ENCODE data around the gene TMEM106C.

TMEM106C gene

GRCh38 chr12:47963340-47964040, at the start of gene TMEM106C:
Gene TMEM106C, plus strand, starts transcription at chr12:47963596. Its CDS starts 641 bp downstream, at chr12:47964237.
- peak; percentile 89 to 90 for DNase-seq (ENCODE audit: low read depth in 2 of 2)

GRCh38 chr12:47920913-47921312, 42.5 kb upstream of the TMEM106C start:
- DNase-seq (ENCODE audit: low read depth in 2 of 2): no peak

DNA sequence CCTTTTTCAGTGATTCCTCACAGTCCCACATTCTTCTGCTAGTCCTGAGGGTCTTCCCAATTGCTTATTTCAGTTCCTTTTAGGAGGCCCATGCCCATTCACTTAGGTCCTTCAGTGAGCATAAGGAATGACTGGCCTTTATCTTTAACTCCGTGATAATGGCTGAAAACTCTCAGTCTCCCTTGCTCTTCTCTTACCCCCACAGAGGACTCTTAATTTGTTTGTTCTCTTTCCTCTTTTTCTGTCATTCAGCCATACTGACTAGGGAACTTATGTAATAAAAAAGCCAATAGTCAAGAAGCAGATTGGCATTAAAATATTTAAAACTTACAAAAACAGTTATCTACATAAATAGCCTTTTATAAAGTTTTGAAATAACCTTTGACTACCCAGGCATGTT, 41.5 kb upstream of the TMEM106C start:
- no peak for DNase-seq (ENCODE audit: low read depth in 2 of 2)

DNA sequence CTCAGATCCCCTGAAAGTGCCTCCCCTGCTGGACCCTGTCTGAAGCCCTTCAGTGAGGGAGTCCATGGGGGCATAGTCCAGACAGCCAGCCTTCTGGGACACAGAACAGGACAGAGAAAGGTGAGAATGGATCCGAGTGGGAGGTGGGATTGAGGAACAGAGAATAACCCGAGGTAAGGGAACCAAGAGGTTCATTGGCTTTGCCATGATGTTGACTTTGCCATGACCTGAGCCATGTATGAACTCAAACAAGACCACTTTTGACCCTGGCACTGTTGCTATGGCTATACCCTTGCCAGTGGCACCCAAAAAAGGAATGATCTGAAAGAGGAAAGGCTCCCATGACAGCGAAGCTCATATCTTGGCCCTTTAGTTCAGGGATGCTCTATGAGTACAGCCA, 36.0 kb upstream of the TMEM106C start:
- no peak for DNase-seq (ENCODE audit: low read depth in 2 of 2)

- DNase-seq (ENCODE audit: low read depth in 2 of 2): no peak
Observed at GRCh38 chr12:47930634-47931033, 32.8 kb upstream of the TMEM106C start.

GRCh38 chr12:47931187-47931586, 32.2 kb upstream of the TMEM106C start:
- no peak for DNase-seq (ENCODE audit: low read depth in 2 of 2)

DNA sequence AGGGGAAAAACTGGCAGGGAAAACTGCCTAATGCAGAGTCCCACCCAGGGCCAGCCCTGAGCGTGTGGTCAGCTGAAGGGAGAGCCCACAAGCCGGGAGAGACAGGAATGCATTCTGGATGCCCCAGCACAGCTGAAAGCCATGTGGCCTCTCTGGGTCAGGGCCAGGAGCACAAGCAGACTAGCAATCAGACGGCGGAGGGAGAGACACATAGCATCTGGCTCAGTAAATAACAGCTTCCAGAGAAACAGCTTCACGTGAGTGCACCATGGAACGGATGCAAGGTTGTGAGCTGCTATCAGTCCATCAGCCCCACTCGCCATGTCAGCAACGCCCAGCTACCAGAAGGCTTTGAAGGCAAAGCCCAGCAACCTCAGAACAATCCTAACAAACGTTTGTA, 28.2 kb upstream of the TMEM106C start:
- no peak for DNase-seq (ENCODE audit: low read depth in 2 of 2)

DNA sequence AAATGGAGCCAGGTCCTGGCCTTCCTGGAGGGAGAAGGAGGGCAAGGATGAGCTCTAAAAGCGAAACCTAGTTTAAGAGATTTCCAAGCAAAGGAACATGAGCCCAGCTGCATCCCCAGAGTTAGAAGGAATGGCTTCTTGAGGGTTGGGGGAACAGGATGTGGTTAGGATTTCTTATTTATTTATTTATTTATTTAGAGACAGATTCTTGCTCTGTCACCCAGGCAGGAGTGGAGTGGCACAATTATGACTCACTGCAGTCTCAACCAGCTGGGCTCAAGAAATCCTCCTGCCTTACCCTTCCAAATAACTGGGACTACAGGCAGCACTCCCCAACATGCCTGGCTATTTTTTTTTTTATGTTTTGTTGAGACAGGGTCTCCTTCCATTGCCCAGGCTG, 25.3 kb upstream of the TMEM106C start:
- no peak for DNase-seq (ENCODE audit: low read depth in 2 of 2)

- DNase-seq (ENCODE audit: low read depth in 2 of 2): no peak
Observed at GRCh38 chr12:47938594-47938993, 24.8 kb upstream of the TMEM106C start.

- DNase-seq (ENCODE audit: low read depth in 2 of 2): no peak
Observed at GRCh38 chr12:47939009-47939601, 24.3 kb upstream of the TMEM106C start.

DNA sequence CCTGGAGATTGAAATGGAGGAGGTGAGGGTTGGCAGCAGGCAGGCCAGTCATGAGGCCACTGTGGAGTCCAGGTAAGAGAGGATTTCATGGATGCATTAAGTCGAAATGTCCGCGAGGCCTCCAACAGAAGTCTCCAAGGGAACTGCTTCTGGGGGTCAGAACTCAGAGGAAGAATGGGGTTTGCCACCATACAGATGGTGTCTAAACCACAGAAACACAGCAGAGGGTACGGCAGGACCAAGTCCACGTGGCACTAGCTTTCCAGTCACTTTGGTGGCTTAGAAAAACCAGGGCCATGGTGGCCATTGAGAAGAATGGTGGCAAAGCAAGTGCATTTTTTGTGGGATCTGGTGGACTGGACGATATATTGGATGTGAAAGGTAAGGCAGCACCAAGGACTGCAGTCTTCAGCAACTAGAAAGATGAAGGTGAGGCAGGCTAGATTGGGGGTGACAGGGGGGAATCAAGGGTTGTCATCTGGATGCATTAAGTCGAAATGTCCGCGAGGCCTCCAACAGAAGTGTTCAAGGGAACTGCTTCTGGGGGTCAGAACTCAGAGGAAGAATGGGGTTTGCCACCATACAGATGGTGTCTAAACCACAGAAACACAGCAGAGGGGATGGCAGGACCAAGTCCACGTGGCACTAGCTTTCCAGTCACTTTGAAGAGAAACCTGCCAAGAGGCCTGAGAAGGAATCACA, 22.5 kb upstream of the TMEM106C start:
- no peak for DNase-seq (ENCODE audit: low read depth in 2 of 2)

DNA sequence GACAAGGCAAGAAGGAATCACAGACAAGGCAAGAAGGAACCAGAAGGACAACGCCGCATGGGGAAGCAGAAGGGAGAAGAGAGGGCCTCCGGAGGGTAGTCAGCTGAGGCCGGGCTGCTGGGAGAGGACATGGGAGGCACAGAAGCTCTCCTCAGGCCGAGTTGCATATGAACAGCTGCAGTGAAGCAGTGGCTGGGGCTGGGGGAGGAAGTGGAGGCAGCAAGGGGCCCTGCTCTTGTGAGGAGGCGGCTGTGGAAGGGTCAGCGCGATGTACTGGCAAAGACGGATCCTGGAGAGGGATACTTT, 22.0 kb upstream of the TMEM106C start:
- no peak for DNase-seq (ENCODE audit: low read depth in 2 of 2)

DNA sequence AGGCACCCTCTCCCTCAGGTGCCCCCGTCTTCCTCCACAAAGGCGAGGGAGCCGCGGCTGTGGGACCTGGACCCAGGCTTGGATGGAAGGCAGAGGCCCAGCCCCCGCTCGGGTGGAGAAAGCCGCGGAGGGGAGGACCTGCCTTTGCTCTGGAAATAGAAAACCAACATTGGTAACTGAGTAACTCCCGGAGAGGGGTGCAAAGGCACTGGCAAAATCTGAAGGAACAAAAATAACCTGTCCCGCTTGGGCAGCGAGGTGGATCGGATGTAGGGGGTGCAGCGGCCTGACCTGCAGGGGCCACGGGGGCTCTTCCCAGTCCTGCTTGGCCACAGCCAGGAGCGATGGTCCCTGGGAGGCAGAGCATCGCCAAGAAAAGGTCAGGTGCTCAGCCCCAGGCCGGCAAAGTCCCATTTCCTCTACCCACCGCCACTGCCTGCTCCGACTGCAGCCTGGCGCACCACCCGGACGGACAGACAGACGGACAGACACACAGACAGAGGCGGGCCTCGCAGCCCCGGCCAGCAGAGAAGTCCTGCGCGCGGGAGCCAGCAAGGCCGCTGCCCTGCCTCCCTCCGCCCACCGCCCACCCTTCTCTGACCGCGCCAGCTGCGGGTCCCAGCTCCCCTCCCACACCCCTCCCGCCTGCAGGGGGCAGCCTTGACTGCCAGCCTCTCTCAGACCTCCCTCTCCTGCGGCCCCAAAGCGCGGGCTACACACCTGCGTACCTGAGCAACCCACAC, 21.4 kb upstream of the TMEM106C start:
- peak; percentile 19 to 46 for DNase-seq (ENCODE audit: low read depth in 2 of 2)

DNA sequence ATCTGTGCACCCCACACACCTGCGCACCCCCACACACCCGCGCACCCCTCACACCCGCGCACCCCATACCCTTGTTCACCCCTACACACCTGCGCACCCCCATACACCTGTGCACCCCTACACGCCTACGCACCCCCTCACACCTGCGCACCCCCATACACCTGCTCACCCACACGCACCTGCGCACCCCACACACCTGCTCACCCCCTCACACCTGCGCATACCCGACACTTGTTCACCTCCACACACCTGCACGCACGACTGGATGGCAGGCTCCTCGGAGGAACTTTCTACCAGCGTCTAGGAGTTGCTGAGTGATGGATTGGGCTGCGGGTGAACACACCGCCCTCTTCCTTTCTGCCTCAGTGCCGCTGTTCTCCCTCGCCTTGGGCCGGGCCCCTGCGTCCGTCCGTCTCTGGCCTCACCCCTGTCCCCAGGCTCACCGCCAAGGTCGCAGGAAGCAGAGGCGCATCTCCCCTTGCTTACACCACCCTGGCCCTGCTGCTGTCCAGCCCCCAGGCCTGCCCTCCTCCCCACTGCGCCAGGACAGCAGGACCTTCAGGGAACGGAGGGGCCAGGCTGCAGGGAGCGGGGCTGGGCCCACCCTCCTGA, 20.7 kb upstream of the TMEM106C start:
- DNase-seq (ENCODE audit: low read depth in 2 of 2): no peak

GRCh38 chr12:47943623-47944340, 19.6 kb upstream of the TMEM106C start:
- no peak for DNase-seq (ENCODE audit: low read depth in 2 of 2)

DNA sequence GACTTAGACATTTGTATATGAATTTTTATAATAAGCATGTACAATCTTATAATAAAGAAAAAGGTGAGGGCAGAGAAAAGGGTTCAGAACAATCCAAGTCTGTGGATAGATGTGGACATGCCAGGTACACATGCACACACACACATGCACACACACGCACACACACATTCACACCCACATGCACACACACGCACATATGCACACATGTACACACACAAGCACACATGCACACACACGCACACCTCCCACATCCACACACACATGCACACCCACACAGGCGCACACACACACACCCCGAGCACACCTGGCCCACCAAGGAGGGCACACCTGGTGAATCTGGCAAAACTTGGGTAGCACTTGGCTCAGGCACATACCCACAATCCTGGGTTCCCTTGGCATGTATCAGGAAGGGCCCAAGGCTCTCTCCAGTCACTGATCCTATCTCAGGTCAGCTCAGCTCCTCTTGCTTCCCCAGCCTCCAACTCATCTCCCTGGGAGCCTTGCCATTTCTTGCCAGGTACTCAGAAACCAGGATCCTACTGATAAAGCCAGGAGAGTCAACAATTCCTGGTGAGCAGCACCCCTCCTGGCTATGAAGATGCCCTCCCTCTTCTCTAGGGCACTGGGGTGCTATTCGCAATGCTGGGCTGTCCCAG, 18.6 kb upstream of the TMEM106C start:
- no peak for DNase-seq (ENCODE audit: low read depth in 2 of 2)

GRCh38 chr12:47945341-47945728, 18.1 kb upstream of the TMEM106C start:
- DNase-seq (ENCODE audit: low read depth in 2 of 2): no peak

- no peak for DNase-seq (ENCODE audit: low read depth in 2 of 2)
Observed at GRCh38 chr12:47946413-47947323, 16.7 kb upstream of the TMEM106C start.

DNA sequence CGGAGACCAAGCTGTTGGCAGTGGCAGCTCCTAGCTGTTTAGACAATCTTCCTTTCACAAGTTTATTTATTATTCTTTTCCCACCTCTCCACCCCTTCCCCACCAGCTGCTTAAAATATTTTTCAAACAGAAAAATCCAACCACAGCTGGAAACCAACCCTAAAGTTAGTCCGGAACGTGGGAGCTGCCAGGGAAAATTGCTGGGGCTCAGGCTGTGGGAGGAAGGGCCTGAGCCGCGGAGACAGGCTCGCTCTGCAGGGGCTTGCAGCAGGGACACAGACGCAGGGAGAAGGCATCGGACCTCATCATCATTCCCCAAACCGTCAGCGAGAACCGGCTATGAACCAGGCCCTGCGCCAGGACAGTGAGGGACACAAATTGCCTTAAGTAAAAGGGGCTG, 16.1 kb upstream of the TMEM106C start:
- no peak for DNase-seq (ENCODE audit: low read depth in 2 of 2)
